ENCODE results near the gene RBMS1.
"Not testable (repeated sequence)": the region's sequence is repeated elsewhere in the genome, so short reads cannot be mapped to it uniquely, and the experiment has no call there.

The RBMS1 gene

DNA sequence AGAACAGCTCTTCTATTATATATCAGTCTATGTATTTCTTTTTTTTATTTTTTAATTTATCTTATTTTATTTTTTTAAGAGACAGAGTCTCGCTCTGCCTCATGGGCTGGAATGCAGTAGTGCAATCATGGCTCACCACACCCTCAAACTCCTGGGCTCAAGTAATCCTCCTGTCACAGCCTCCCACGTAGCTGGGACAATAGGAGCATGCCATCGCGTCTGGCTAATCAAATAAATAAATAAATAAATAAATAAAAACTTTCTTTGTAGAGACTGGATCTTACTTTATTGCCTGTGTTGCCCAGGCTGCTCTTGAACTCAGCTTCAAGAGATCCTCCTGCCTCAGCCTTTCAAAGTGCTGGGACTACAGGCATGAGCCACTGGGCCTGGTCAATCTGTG lies 117.0 kb downstream of the RBMS1 start:
- no peak for DNase-seq

DNA sequence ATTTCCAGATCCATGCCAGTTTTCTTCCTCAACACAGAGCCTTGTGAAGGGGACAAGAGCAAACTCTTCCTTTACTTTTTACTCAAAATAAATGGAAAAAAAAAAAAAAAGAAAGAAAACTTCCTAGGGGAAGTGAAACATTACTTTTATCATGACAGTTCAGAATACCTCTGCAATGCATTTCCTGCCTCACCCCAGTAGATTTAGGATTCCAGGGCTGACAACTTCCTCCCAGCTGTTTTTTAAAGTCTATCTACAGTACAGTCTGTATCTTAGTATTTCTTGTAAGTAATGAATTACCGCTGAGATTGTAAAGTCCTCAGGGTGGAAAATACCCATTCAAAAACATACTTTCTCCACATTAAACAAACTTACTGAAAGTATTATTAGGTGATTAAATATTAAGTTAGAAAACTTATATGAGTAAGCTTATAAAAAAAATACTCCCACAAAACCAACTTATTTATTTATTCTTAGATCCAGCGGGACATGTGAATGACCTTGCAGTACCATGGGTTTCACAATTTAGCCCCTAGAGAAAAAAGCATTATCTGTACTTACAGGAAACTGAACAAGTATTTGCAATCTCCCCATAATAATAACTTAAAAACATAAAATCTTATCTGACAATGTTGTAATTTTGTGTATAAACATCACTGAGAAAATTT lies 117.7 kb downstream of the RBMS1 start:
- no peak for DNase-seq

DNA sequence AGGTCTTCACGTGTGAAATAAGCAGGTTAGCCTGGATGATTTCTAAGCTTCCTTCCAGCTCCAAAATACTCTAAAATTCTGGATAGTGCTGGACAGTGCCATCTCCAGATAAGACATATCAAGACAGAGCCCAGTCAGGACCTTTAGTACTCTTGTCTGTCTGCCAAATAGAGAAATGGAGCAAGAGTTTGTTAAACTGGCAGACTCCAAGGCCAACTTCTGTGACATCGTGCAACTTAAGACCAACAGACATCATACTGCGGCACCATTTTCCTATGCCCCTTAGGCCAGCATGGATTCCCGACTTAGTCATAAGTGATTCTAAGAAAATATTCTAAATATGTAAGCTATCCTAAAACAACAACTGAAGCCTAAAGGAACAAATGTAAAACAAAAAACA lies 118.6 kb downstream of the RBMS1 start:
- DNase-seq = no peak

DNA sequence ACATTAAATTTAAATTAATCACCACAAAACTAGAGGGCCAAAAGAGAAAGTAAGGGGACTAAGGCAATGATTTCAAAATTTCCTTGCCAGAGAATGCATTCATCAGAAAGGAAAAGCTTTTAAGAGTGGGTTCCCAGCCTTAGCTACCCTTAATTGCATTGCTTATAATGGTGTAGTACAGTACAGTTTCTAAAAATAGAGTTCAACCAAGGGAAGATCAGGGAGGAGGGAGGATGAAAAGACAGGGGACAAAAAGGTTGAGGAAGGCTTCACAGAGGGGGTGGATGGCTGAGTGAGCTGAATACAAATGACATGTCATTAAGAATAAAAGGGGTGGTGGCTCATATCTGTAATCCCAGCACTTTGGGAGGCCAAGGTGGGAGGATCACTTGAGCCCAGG lies 119.9 kb downstream of the RBMS1 start:
- DNase-seq = no peak

DNA sequence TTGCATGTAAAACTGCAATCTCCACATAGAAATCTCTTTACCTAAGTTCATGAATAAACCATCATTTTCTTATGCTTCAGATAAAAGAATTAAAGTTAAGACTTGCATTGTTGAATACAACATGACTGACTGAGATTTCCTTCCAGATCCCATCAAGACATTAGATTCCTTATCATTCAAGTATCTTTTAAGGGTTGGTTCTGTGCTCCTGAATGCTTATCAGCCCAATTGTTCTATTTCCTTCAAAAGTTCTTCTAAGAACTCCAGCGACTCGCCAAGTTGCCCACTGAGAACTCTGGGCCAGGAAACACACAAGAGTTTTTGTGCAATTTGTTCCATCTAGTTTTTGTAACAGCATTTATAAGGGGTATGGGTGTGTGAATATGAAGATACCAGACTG lies 120.3 kb downstream of the RBMS1 start:
- DNase-seq = no peak

DNA sequence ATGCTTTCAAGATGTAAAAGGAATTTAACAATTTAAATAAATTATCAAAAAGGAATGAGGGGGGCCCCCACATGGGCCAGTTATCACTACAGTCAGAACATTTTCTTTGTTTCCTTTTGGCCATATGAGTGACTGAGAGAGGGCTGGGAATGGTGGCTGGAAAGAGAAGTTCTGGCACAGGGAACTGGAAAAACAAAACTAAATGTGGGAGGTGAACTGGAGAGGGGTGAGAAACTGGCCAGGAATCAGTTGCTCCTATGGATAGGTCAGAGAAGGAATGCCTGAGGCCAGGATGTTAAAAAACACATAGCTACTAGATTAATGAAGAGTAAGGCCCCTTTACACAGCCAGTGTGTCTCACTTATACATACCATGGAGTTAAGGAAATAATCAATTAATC lies 121.0 kb downstream of the RBMS1 start:
- DNase-seq = no peak

DNA sequence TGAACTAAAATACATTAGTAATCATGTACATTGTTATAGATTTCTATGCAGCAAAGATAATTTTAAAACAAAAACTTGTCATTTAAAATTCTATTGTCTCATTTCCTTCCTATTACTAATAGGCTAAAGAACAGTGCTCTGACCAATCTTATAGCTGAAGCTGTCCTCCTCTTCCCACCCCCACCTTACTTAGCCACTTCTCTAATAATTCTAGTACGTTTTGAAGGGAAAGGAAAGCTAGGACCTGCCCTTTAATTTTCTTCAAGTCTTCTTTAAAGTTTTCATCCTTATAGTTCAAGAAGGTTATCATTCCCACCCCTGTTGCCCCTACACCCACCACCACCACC lies 121.6 kb downstream of the RBMS1 start:
- DNase-seq = no peak

DNA sequence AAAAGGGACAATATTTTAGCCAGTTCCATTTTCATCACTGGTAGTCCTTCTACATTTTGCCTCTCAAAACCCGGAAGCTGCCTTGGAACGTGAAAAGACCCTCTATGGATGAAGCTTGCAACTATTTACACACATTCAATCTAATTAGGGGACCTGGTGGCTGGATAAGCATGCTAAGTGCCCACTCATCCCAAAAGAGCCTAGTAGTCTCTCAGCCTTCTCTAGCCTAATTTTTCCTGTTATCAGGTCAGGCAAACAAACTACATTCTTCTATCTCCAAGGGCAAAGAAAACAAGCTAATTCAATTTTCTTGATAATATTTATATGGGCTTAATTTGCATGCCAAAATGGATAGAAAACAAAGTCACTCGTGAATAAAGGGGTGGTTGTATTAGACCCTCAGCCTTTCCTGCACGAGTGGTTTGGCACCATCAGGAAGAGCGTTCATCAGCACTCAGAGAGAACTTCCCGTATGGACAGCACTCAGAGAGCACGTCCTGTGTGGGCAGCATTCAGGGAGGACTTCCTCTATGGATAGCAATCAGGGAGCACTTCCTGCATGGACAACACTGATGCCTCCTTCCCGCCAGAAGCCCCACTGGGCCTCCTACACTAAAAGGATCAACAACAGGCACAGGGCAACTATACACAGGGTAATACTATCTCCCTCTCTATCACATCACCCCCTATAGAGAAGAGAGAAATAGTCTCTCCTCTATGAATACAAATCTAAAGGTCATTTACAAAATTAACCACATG lies 122.2 kb downstream of the RBMS1 start:
- DNase-seq = no peak

DNA sequence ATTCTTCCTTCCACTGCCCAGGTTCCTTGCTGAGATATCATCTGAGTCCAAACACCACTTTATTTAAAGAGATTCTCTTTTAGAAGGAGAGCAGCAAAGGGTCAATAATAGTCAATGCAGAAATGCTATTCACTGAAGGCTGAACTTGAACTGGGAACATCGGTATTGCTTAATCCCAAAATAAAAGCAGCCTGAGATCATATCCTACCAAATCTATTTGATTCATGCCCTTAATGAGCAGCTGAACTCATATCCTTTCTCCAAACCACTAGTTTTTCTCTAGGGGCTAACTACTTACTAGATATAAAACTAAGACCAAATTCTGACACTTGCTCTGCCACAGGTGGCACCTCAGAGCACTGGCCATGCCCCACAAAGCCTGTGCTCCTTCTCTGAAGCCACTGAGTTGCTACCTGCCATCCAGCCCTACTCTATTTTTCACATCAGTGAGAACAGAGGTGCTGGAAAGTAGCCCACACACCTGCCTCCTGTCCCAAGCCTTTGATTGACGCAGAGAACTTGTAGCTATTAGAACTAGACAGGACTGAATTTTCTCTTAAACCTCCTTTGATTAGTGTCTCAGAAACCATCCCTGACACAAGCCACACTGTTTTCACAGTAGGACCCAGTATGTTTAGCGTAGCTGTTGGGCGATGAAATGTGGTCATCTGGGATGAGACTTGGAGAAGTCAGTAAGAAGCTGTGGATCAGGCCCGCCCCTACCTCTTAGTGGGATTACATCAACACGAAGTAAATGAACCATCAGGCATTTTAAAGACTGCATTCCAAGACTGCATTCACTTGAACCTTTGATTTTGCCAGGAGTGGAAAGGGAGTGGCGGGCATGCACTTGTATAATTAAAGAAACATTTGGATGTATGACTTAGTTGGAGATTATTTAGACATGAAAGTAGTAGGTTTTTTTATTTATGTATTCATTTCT lies 124.3 kb downstream of the RBMS1 start:
- DNase-seq = no peak

DNA sequence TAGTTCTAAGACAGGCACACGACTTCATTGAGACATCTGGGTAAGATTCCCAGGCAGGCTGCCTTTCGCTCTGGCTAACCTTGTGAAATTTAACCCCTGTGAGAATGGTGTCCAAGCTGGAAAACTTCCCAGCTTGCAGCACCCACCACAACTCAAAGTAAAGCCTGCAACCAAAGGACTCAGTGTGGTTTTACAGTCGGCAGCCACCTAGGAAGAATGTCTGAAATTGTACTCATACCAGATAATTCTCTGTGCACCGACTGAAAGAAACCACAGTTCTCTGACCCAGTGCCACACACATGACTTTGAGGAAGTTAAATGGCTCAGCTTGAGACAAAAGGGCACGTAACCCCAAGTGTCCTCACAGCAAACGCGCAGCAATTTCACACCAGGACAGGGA lies 125.7 kb downstream of the RBMS1 start:
- no peak for DNase-seq

DNA sequence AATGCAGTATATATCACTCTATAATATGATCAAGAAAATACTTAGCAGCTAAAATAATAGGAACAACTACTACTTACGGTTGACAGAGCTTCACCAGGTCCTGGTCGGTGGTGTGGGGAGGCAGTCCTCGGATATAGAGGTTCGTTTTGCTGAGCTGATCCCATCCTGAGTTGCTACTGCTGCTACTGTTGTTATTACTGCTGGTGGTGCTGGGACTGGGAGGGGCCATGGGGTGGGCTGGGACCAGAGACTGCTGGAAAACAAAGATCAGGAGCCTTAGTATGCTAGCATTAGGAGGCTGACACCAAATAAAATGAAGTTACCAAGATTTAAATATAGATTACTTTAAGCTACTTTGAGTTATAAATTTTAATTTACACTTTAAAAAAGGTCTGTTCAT lies 126.5 kb downstream of the RBMS1 start:
- not testable (repeated sequence) for DNase-seq

DNA sequence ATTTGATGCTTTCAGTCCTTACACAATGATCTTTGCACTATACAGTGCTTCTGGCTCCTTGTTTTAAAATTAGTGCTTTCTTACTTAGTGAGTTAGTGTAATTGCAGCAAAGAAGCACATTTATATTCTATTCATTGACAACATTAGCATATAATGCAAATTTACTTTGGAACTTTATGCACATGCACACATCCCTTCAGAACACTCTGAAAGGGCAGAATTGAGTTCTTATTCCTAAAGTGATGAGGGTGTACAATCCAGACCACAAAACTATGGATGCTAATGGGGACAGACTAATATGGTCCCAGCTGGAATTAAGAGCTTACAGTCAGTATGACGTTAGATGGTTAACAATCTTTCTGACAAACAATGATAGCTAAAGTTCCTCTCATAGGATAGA lies 127.1 kb downstream of the RBMS1 start:
- no peak for DNase-seq

DNA sequence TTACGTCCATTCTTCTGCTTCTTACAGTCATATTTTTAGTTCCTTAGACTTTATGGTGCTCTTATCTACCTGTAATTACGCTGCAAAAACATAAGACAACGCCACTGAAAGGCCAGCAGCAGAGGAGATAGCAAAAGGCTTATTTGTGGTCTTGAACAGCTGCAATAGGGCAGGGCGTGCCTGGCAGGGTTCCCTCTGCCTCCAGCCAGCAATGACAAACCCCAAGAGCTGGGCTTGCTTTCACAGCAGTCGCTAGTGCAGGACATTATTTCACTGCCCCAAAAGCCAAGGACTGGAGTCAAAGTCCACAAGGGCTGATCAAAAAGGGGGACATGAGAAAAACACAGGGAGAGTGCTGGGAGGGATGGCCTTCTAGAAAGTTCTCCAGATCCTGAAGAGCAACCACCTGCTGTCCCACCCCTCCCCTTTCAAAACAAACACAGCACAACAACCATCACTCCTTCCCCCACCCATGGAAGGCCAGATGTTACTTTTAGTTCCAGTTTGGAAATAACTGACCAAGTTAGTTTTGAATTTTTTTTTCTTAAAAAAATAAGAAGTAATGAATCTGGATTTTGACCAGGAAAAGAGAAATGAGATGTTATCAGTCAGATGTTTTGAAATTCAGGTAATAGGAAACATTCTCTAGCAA lies 127.8 kb downstream of the RBMS1 start:
- no peak for DNase-seq

DNA sequence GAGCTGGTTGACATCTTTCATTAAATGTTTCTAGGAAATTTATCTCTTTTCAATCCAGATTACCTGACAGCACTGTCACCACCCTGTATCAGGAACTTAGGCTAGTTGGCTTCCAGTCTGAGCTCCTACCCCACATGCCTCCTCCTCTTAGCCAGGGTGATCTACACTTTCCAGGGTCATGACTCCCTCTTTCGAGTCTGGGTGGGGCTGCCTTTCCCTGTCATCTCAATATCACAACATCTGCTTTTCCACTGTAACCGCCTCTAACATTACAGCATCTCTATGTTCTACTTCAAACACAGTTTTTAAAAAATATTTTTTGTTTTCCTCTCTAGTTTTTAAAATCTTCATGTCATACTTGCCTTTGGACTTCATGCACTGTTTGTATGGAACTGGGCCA lies 129.2 kb downstream of the RBMS1 start:
- DNase-seq = no peak

DNA sequence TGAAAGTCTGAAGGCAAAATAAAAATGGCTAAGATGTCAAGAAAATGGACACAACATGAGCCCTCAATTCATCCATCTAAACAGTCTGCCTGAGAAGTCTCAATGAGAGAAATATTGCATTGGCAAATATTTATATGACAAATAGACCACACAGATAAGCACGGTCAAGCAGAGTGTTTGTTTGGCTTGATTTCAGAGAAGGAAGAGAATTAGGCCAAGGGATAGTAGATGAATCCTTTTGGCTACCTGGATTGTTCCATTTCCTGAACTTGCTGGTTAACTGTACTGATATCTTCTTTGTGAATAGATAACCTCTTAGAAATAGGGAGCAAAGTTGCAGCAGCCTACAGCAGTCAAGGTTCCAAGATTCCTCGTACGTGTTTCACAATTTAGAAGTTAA lies 129.6 kb downstream of the RBMS1 start:
- no peak for DNase-seq

DNA sequence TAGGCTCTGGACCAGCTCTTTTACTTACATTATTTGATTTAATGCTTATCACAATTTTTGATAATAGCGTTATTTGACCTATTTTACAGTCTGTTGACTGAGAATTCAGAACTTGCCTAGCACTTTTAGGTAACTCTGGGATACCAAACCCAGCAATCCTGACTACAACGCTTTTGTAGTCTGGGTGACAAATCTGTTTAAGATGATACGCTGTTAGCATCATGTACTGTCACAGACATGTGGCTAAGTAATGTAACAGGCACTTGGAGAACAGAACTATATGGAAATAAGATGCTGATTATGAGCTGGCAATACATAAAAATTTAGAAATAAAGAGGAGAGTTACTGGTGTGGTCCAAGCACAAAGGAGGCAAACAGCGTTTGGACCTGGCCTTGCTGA lies 130.6 kb downstream of the RBMS1 start:
- DNase-seq = no peak

DNA sequence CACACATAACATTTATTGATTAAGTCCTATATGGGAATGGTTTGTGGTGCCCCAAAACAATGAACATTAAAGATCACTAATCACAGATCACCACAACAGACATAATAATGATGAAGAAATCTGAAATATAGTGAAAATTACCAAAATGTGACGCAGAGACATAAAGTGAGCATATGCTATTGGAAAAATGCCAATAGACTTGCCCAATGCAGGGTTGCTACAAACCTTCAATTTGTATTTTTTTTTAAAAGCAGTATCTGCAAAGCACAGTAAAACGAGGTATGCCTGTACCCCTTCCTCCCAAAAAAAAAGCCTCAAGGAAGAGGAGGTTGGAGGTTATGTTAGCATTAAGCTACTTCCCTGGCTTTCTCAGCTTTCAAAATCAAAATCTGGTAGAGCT lies 131.1 kb downstream of the RBMS1 start:
- DNase-seq = no peak

DNA sequence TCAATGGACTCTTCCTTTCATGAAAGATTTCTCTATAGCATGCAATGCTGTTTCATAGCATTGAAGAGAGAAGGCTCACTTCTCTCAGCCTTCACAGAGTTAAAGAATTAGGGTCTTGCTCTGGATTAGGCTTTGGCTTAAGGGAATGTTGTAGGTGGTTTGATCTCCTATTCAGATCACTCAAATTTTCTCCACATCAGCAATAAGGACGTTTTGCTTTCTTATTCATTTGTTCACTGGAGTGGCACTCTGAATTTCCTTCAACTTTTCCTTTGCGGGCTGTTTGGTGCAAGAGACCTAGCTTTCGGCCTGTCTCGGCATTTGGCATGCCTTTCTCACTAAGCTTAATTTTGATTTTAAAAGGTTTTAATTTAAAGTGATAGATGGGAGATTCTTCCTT lies 131.6 kb downstream of the RBMS1 start:
- no peak for DNase-seq

DNA sequence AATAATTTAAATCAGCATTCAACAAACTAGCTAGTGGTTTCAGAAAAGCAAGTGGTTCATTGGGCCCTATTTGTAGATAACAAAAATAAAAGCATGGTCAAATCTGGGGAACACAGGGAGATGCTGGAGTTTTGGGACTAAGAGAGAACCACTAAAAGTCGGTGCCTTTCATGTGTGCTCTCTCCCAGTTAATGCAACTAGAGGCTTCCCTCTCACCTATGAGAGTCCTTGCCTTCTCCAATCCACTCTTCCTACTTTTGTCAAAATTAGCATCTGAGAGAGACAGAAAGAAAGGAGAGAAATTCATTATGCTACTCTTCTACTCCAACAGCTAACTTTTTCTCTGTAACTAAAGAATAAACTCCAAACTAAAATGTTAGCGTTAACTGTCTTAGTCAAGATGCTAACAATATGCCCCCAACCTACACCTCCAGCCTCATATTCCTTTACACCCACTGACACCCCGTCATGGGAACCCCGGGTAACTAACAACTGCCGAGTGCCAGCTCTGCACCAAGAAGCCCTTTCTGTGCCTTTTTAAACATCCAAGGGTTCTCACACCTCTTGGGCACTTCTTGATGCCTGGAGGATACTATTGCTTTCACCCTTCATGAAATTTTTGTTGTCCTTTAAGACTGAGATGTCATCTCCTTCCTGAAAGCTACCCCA lies 133.4 kb downstream of the RBMS1 start:
- DNase-seq = no peak

DNA sequence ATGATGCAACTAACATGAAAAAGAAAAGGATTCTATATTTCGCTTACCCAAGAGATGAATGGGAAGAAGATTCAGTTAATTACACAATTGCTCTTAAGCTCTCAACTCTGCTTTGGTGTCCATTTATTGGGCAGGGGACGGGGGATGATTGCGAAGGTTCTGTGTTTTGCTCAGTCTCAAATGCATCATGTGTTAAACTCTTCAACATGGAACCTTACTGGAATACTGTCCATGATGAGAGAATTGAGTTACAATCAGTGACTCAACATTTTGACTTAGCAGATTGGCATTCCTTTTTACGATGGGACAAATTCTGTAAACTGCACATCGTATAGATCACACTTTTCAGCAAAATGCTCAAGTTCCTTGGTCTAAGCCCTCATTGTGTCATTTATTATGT lies 135.6 kb downstream of the RBMS1 start:
- no peak for DNase-seq

DNA sequence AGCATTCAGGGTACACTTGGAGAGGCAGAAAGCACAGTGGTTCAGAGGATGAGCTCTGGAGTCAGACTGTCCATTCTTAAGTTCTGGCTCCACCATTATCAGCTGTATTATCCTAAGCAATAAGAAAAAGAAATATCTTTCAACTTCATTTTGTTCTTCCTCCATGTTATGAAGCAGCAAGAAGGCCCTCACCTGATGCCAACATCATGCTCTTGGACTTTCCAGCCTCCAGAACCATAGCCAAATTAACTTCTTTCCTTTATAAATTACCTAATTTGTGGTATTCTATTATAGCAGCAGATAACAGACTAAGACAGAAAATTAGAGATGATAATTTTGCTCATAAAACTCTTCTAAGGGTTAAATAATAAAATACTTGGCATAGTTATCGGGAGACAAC lies 137.1 kb downstream of the RBMS1 start:
- DNase-seq = no peak

DNA sequence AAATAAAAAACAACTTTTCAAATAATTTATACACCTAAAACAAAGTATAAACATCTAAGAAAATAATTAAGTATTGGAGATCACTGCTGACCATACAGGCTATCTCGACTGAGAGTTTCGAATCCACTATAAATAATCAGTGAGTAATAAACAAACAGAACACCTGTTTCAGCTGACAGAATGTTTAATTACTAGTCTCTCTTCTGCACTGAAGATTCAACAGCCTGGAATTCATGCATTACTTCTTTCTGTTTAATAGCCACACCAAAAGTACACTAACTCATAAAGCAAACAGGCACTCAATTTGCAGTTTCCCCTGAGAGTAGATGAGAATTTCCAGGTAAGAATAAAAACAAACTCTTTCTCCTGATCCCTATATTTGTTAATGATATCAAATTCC lies 138.5 kb downstream of the RBMS1 start:
- DNase-seq = no peak

DNA sequence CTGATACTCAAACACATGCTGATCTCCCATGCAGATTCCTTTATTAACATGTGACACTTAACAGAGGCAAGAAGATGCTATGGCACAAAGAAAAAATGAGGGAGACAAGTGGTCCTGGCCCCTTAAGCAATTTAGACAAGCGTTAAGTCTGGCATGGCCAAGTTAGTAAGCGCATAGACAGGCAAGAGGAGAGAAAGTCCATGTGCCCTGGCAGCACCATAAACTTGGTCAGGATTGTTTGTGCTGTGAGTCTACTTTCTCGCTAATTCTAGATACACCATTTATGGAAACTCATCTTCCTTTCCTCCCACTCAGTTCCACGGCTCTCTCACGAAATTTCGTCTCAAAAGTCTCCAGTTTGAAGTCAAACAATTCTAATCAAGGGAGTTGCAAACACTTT lies 138.9 kb downstream of the RBMS1 start:
- DNase-seq = no peak
